HG03558 (cell line): Measurements from ENCODE around the gene TPK1.
"Not testable (repeated sequence)": the region's sequence is repeated elsewhere in the genome, so short reads cannot be mapped to it uniquely, and the experiment has no call there.

Experiments
- ATAC-seq: cut with Tn5 transposase; IDR thresholded peaks from one replicate; pipeline ENCODE4 v1.9.1; 2021; ENCODE audit warnings: moderate number of reproducible peaks; ENCODE audit not compliant: unreplicated experiment; ENCODE audit errors: extremely low read depth

The TPK1 gene

DNA sequence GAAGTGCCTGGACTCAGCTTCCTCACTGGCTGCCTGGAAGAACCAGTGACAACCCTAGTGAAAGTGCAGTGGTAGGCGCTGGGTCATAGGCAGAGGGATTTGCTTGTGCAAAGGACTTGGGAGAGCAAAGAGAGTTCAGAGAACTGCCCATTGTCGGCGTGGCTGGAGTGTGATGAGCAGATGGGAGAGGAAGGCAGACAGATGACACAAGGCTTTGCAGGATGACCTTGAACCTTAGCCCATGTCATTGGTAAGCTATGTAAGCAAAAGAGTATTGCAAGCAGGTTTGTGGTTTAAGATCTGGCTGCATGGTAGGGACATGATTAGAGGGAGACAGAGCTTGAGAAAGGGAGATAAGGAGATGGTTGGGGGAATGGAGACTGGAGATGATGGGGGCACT lies 397.1 kb downstream of the TPK1 start:
- ATAC-seq = no peak

DNA sequence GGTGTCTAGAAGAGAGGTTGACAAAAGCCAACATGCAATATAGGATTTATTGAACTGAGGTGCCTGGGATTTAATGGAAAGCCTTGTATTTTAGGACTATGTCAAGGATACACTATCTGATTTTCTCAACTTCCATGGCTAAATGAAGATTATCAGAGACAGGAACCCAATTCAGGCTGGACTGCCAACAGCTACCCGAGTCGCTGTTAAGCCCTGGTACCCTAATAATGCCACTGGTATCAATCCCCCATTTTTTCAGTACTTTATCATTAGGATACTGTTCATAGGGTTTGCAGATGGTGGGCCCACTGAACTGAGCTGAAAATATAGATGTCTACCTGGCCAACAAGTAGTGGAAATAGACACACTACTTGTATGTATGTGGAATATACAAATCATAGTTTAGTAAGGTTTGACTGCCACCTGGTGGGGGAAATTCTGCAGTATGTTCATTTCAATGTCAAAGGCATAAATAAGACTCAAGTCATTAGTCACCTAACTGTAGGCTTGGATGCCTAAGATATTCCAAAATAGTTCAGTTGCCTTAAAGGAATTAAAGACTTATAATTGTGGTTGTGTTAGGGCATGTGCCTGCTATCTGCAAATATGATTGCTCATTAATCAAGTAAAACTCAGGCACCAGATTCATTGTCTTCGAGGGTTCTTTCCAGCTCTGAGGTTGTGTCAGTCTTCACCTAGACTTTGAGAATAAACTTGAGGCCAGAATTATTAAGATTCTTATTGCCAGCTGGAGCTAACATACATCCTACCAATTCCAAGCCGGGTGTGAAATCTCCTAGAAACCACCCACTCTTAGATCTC lies 398.3 kb downstream of the TPK1 start:
- no peak for ATAC-seq

DNA sequence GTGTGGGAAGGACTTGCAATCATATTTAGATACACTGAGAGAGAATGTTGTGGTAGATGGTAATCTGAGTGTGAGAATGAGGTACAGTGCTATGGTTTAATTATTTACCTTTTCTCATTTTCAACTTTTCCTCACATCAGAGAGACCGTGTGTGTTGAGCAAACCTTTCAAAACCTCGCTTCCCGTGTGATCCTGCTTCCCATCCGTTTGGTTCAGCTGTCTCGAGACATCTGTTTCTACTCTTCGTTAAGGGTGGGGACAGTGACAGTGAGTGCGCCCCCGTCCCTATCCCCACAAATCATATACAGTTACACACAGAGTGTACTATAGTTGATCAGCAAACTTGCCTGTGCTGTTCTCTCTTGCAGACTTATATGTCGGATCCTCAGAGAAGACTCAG lies 399.4 kb downstream of the TPK1 start:
- no peak for ATAC-seq

DNA sequence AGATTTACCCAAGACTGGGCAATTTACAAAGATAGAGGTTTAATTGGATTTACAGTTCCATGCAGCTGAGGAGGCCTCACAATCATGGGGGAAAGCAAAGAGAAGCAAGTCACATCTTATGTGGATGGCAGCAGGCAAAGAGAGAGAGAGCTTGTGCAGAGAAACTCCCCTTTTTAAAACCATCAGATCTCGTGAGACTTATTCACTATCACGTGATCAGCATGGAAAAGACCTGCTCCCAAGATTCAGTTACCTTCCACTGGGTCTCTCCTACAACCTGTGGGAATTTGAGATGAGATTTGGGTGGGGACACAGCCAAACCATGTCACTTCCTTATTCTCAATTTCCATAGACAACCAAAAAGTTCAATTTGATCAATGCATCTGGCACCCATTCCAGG lies 407.4 kb downstream of the TPK1 start:
- no peak for ATAC-seq

DNA sequence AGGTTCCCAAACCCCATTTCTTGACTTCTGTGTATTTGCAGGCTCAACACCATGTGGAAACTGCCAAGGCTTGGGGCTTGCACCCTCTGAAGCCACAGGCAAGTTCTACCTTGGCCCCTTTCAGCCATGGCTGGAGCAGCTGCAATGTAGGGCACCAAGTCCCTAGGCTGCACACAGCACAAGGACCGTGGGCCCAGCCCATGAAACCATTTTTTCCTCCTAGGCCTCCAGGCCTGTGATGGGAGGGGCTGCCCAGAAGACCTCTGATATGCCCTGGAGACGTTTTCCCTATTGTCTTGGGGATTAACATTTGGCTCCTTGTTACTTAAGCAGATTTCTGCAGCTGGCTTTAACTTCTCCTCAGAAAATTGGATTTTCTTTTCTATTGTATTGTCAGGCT lies 408.3 kb downstream of the TPK1 start:
- not testable (repeated sequence) for ATAC-seq

DNA sequence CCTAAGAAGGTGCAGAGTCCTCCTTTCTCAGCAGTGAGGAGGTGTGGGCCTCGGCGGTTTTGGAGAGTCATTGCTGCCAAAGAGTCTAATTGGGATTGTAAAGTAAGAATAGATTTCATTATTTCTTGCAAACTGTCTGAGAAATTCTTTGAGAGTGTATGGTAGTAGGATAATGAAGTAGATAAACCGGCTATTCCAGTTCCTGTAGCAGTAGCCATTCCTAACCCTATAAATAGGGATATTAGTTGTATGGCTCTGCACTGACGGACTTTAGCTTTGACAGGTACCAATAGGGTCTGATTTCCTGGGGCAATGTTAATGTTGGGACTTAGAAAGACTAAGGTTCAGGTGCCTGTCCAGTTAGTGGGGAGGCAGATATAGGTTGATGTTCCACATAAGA lies 416.9 kb downstream of the TPK1 start:
- ATAC-seq = not testable (repeated sequence)

DNA sequence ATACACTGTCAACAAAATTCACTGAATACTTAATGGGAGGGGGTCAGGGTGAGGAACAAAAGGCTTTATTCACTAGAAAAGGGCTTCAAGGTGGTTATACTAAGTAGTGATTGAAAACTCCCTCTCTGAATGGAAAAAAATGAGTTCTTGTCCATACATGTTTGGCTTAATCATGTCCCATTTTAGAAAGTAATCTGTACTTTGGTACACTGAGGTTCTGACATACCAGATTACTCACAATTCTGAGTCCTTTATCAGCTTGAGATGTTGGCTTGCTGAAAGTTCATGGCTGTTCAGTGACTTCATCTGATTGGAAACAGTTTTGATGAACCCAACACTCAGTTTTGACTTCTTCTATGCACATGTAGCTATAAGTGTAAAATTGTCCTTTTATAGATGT lies 419.5 kb downstream of the TPK1 start:
- ATAC-seq = no peak

DNA sequence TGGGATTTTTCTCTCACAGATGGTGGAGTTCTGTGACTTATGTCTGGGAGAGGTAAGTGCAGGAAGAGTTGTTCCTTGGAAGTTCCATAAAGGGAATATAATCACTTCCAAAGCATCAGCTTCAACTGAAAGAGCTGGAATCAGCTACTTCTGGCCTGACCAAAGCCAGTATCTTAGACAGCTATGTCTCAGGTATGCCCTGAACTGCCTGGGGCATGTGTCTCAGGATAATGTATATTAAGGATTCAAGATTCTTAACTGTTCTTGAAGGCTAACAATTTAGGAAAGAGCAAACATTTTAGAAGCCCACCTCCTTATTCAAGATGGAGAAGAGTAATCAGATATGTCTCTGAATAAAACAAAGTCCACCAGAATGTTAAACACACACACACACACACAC lies 420.0 kb downstream of the TPK1 start:
- no peak for ATAC-seq

DNA sequence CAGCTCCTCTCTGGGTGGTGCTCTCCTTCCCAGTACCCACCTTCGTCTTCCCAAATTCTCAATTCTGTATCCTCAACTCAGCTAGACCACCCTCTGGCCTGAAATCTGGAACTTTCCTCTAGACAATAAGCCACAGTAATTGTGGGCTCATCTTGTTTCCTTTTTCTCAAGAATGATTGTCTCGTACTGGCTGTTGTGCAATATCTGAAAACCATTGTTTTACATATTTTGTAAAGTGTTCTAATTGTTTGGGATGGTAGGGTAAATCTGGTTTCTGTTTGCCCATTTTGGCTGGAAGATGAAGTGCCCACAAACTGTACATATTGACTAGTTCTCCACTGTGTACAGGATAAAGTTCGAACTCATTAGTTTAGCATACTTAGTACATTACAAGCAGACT lies 421.0 kb downstream of the TPK1 start:
- no peak for ATAC-seq

DNA sequence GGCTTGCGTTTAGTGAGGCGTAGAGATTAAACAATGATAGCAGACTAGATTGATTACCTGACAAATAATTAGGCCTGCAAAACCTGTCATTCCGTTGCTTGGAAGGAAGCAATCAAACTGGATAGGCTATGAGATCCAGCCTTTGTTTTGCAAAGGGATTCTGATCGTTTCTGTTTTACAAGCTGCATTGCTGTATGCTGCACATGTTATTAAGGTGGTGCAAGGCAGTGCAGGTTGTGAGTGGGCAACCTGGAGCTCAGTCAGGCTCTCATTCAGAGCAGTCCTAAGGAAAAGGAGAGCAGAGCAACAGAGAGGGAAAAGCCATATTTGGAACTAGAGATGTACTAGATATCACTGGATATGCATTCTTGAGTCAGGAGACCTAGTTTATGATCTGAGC lies 425.4 kb downstream of the TPK1 start:
- no peak for ATAC-seq

DNA sequence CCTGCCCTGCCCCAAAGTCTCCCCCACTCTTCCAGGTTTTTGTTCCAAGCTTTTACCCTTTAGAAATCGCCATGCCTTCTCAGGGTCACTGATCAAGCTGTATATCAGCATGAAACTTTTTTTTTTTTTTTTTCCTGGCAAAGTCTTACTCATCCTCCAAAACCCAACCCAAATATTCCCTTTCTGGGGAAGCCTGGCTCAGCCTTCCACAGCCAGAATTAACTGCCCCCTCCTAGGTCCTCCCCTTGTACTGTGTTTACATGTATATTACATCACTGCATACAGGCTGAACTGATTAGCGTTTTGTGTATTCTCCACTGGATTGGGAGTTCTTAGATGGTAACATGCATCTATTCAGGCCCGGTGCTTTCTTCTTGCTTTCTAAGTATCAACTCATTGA lies 427.7 kb downstream of the TPK1 start:
- ATAC-seq = no peak

DNA sequence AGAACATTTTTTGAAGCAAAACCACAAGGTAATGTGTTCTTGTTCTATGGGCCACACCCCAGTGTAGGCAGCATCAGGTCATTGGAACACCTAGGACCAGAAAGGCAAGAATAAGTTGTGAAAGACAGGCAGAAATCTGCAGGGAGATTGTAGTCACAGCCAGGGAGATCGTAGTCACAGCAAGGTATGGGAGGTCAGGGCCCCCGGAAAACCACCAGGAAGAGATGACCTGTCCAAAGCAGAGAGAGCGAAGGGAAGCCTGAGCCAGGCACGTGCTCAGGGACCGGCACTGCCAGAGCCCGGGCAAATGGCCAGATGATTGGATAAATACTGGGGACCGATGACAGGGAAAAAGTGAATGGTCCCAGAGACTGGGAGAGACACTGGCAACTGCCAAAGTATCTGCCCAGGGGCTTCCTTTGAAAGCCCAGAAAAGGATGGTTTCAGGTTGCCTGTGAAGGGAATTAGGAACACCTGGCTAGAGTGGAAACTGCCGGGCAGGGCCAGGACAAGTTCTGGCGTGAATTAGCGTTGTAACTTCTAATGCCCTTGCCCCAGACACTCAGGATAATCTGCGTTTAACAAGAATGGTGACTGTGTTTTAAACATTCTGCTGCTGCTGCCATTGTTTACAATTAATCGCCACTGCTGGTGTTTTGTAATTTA lies 428.5 kb downstream of the TPK1 start:
- no peak for ATAC-seq

DNA sequence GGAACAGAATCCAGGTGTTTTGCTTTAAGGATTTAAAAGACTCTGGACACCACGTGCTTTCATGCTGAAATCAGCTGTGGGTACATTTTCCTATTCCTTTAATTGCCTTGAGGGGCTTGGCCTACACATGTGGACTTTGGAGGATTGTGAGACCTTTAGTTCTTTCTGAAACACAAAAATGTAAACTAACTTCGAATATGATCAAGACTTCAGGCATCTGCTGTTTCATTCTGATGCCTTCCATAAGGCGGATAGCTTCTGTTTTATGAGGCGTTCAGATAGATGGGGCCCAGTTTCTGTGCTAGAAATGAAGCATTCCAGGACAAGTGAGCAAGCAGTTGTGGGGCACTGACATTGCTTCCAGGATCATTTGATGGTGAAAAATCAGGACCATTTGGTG lies 430.9 kb downstream of the TPK1 start:
- ATAC-seq = no peak

DNA sequence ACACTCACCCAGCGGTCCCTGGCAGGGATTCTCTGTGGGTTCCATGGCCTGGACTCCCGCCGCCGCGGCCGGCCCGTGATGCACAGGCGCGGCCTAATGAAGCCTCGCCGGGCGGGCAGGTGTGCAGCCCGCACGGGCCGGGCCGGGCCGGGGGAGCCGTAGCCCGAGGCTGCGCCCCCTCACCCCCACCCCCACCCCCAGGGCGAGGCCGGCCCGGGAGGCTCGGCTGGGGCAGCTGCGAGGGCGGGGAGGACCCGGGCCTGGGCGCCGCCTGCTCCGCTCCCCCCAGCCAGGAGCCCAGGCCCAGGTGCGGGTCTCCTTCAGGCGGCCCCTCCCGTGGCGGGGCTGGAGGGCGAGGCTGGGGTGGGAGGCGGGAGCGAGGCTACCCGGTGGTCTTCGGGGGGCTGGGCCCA lies 432.2 kb downstream of the TPK1 start, which contains the start of gene NOBOX:
Gene NOBOX (minus strand): TSS at position 45 of the 413 bp plus-strand sequence.
- no peak for ATAC-seq

DNA sequence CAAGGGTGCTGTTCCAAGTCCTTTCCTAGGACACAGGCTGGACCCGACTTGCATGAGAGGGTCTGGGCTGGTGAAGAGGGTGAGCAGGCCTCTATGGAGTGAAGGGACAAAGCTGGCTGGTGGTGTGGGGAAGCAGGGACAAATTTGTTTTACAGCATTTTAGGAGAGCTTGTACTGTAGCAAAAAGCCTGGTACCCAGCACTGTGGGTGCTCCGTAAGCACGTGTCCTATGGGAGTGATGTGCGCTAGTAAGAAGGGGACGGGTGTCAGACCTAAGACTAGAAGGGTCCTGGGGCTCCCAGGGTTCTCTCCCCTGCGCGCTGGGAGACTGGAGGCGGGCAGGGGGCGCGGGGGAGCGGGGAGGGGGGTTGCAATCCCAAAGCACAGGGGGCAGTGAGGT lies 432.8 kb downstream of the TPK1 start:
- ATAC-seq = no peak
